ENCODE results near the gene CARS2.

GRCh38 chr13:110662777-110663443 lies 43.0 kb downstream of the CARS2 start:
- TF ChIP-seq CTCF (IDR thresholded peaks at IDR 0.05 in 2 of 3, conservative IDR thresholded peaks at IDR 0.05 in 1 of 3; ENCODE audit: borderline replicate concordance in 1 of 3, insufficient read depth in 1 of 3, low read depth in 2 of 3, low read length in 2 of 3) (no peak), POLR2AphosphoS5 (IDR thresholded peaks at IDR 0.05; ENCODE audit: low read depth, low read length) (no peak)

Measured in HCT116 (cell line).